Measurements from ENCODE around the gene SNX21. TPM values are rescaled to one million over a fixed set of nuclear protein-coding genes. Genes with fewer than 3 reads are reported as not detected.

Gene SNX21
- total and polyA plus RNA-seq, 2 donors (not counting 1 experiment from before 2014, with no cell fraction given) = 2.2 to 2.4 TPM

- ChIA-PET POLR2A (no interaction called here), CTCF (no interaction called here)
- Histone ChIP-seq H3K4me3 (ENCODE audit: control extremely low read depth in 1 of 5, extremely low read depth in 1 of 5, insufficient read depth in 1 of 5, low read depth in 2 of 5, low read length in 4 of 5) (no peak overlapping the region), H3K9me3 (ENCODE audit: control extremely low read depth in 1 of 3, control insufficient read depth in 2 of 3, insufficient read depth in 1 of 3, low read length in 2 of 3) (peaks cover 0 to 3% (median 0%) of the 10 kb centered on the region in 3 donors), H3K79me2 (ENCODE audit: control insufficient read depth, insufficient read depth, low read length) (peaks cover 63% of the 10 kb centered on the region), H4K20me1 (ENCODE audit: control insufficient read depth, insufficient read depth, low read length, poor library complexity, severe bottlenecking) (no peaks in the 10 kb centered on the region), H3K36me3 (replicated peaks in 1 of 2; ENCODE audit: control extremely low read depth in 1 of 2, control insufficient read depth in 1 of 2, extremely low read depth in 1 of 2, insufficient read depth in 2 of 2, low read length in 1 of 2) (peaks cover 0 to 3% of the 10 kb centered on the region in 2 experiments), H3K27me3 (replicated peaks in 1 of 4; ENCODE audit: control extremely low read depth in 1 of 4, control insufficient read depth in 3 of 4, insufficient read depth in 4 of 4, low read length in 3 of 4) (no peaks in the 10 kb centered on the region), H2AFZ (ENCODE audit: insufficient read depth, low read depth, low read length, poor library complexity, severe bottlenecking) (no peak overlapping the region), H3K4me2 (replicated peaks; ENCODE audit: low read depth, low read length, poor library complexity, severe bottlenecking) (no peak overlapping the region), H3K4me1 (ENCODE audit: control insufficient read depth in 2 of 2, insufficient read depth in 2 of 2, low read length in 2 of 2) (peaks cover 18 to 26% of the 10 kb centered on the region in 2 donors), H3K27ac (ENCODE audit: low read length in 2 of 2) (no peak overlapping the region), H3K9ac (ENCODE audit: low read length) (no peak overlapping the region)
- DNase-seq (no peak), ATAC-seq (ENCODE audit: low read depth) (no peak)
- no peak overlapping the region for H3K27ac Mint-ChIP-seq
- intact Hi-C loops (cut with micrococcal nuclease) = no loop called here
- 100% methylated on average over 5 of the region's 5 CpGs for WGBS (ENCODE audit: insufficient coverage)
- no peak overlapping the region for H3K4me3 Mint-ChIP-seq
- TF ChIP-seq CTCF (IDR thresholded peaks at IDR 0.05) = no peak
- TF ChIP-seq EZH2 (IDR thresholded peaks at IDR 0.05; ENCODE audit: borderline replicate concordance, insufficient read depth, low read depth, low read length, poor library complexity, severe bottlenecking) = no peak
- H3K27me3 Mint-ChIP-seq = no peaks in the 10 kb centered on the region
- no peaks in the 10 kb centered on the region for H3K9me3 Mint-ChIP-seq (ENCODE audit: insufficient read depth)
- peaks cover 34% of the 10 kb centered on the region for H3K4me1 Mint-ChIP-seq
Observed at GRCh38 chr20:45859916-45860315, 26.3 kb downstream of the SNX21 start.

GRCh38 chr20:45860560-45861220, 27.1 kb downstream of the SNX21 start:
- no peaks in the 10 kb centered on the region for H4K20me1 ChIP-seq (ENCODE audit: control insufficient read depth, insufficient read depth, low read length, poor library complexity, severe bottlenecking)
- CTCF ChIA-PET = interaction anchor here (1.2 to 1.6 kb wide), 2 partner anchors 29 to 62 kb away, joined by 4 to 6 read pairs; no protein-coding TSS in a partner anchor

More at GRCh38 chr20:45860560-45861220, 27.1 kb downstream of the SNX21 start:
- Histone ChIP-seq H2AFZ (ENCODE audit: insufficient read depth, low read depth, low read length, poor library complexity, severe bottlenecking) (no peak overlapping the region), H3K36me3 (replicated peaks in 1 of 2; ENCODE audit: control extremely low read depth in 1 of 2, control insufficient read depth in 1 of 2, extremely low read depth in 1 of 2, insufficient read depth in 2 of 2, low read length in 1 of 2) (no peaks in the 10 kb centered on the region), H3K79me2 (ENCODE audit: control insufficient read depth, insufficient read depth, low read length) (peaks cover 57% of the 10 kb centered on the region), H3K9ac (ENCODE audit: low read length) (no peak overlapping the region), H3K4me3 (ENCODE audit: control extremely low read depth in 1 of 5, extremely low read depth in 1 of 5, insufficient read depth in 1 of 5, low read depth in 2 of 5, low read length in 4 of 5) (no peak overlapping the region), H3K9me3 (ENCODE audit: control extremely low read depth in 1 of 3, control insufficient read depth in 2 of 3, insufficient read depth in 1 of 3, low read length in 2 of 3) (peaks cover 0 to 3% (median 0%) of the 10 kb centered on the region in 3 donors), H3K4me2 (replicated peaks; ENCODE audit: low read depth, low read length, poor library complexity, severe bottlenecking) (no peak overlapping the region), H3K27ac (ENCODE audit: low read length in 2 of 2) (no peak overlapping the region), H3K4me1 (ENCODE audit: control insufficient read depth in 2 of 2, insufficient read depth in 2 of 2, low read length in 2 of 2) (peaks cover 18 to 22% of the 10 kb centered on the region in 2 donors), H3K27me3 (replicated peaks in 1 of 4; ENCODE audit: control extremely low read depth in 1 of 4, control insufficient read depth in 3 of 4, insufficient read depth in 4 of 4, low read length in 3 of 4) (no peaks in the 10 kb centered on the region)
- POLR2A ChIA-PET = interaction anchor here (0.6 kb wide), 2 partner anchors 49 to 60 kb away, joined by 3 to 9 read pairs; no protein-coding TSS in a partner anchor
- peak overlapping the region; percentile 32 for H3K4me3 Mint-ChIP-seq
- H3K4me1 Mint-ChIP-seq = peaks cover 29% of the 10 kb centered on the region
- H3K27me3 Mint-ChIP-seq = no peaks in the 10 kb centered on the region
- no peak overlapping the region for H3K27ac Mint-ChIP-seq
- TF ChIP-seq EZH2 (IDR thresholded peaks at IDR 0.05; ENCODE audit: borderline replicate concordance, insufficient read depth, low read depth, low read length, poor library complexity, severe bottlenecking) (no peak), CTCF (IDR thresholded peaks at IDR 0.05) (no peak)
- ATAC-seq (ENCODE audit: low read depth) (no peak), DNase-seq (no peak)
- H3K9me3 Mint-ChIP-seq (ENCODE audit: insufficient read depth) = no peaks in the 10 kb centered on the region
- intact Hi-C loops (cut with micrococcal nuclease) = no loop called here
- WGBS (ENCODE audit: insufficient coverage) = 90% methylated on average over 5 of the region's 7 CpGs
